Hematopoietic multipotent progenitor cell treated with erythropoietin and hydrocortisone succinate and interleukin-3 and kit ligand, for 6 days (in vitro differentiated cells): Measurements from ENCODE around the gene UNC13A.
A peak's percentile ranks its signal among the peaks of the same experiment; 100 is the strongest.
"Not testable (repeated sequence)": the region's sequence is repeated elsewhere in the genome, so short reads cannot be mapped to it uniquely, and the experiment has no call there.

ENCODE experiments used
- DNase-seq: peaks from one replicate; pipeline ENCODE4 v3.0.0-alpha.2; 2015

Gene UNC13A

GRCh38 chr19:17601683-17602082 is 86.5 kb downstream of the UNC13A start:
- no peak for DNase-seq

- no peak for DNase-seq
These were observed 88.4 kb downstream of the UNC13A start for GRCh38 chr19:17599780-17600179.

- no peak for DNase-seq
These were observed 89.2 kb downstream of the UNC13A start for GRCh38 chr19:17598953-17599352.

- not testable (repeated sequence) for DNase-seq
These were observed 90.1 kb downstream of the UNC13A start for GRCh38 chr19:17598063-17598462.

GRCh38 chr19:17594296-17594695 is 93.9 kb downstream of the UNC13A start:
- not testable (repeated sequence) for DNase-seq

GRCh38 chr19:17590866-17591265 is 97.3 kb downstream of the UNC13A start:
- DNase-seq = no peak

- not testable (repeated sequence) for DNase-seq
These were observed 102.8 kb downstream of the UNC13A start for GRCh38 chr19:17585395-17585794.

- no peak for DNase-seq
These were observed 104.0 kb downstream of the UNC13A start for GRCh38 chr19:17584132-17584531.

GRCh38 chr19:17582613-17583012 is 105.5 kb downstream of the UNC13A start:
- no peak for DNase-seq

GRCh38 chr19:17581211-17581874 is 106.8 kb downstream of the UNC13A start:
- DNase-seq = no peak

GRCh38 chr19:17580470-17581144 is 107.5 kb downstream of the UNC13A start:
- DNase-seq = no peak

GRCh38 chr19:17579661-17580244 is 108.4 kb downstream of the UNC13A start:
- DNase-seq = peak; percentile 94

GRCh38 chr19:17577457-17578097 is 110.6 kb downstream of the UNC13A start:
- no peak for DNase-seq

GRCh38 chr19:17576758-17577456 is 111.2 kb downstream of the UNC13A start:
- peak; percentile 96 for DNase-seq

- peak; percentile 79 for DNase-seq
These were observed 112.0 kb downstream of the UNC13A start for GRCh38 chr19:17575871-17576757.

GRCh38 chr19:17572638-17573037 is 115.5 kb downstream of the UNC13A start:
- DNase-seq = no peak

- no peak for DNase-seq
These were observed 117.4 kb downstream of the UNC13A start for GRCh38 chr19:17570791-17571190.

- DNase-seq = not testable (repeated sequence)
These were observed 117.9 kb downstream of the UNC13A start for GRCh38 chr19:17570291-17570690.

- DNase-seq = no peak
These were observed 120.2 kb downstream of the UNC13A start for GRCh38 chr19:17567940-17568339.

- no peak for DNase-seq
These were observed 122.5 kb downstream of the UNC13A start for GRCh38 chr19:17565611-17566010.

- DNase-seq = no peak
These were observed 123.4 kb downstream of the UNC13A start for GRCh38 chr19:17564781-17565180.

GRCh38 chr19:17562561-17562960 is 125.6 kb downstream of the UNC13A start:
- DNase-seq = no peak
